OCI-LY3 (cell line): ENCODE data around the gene GPR119.

Source experiments
- H2AFZ ChIP-seq: fragments of 200-600, 300-600 bp; shearing (Covaris generic); 2 replicates; pipeline ENCODE4 v1.6.0; 2014; ENCODE audit warnings: antibody characterized with exemption, low read depth, low read length
- H3K27ac ChIP-seq: fragments of 200-600, 300-600 bp; sonication (generic); 2 replicates; pipeline ENCODE4 v1.5.1; 2014; ENCODE audit warnings: mild to moderate bottlenecking, low read length, moderate library complexity, mixed read lengths
- H3K27me3 ChIP-seq: fragments of 200-600, 300-600 bp; sonication (generic); 2 replicates; pipeline ENCODE4 v1.6.1; 2014; ENCODE audit warnings: low read depth, low read length, mixed read lengths
- H3K36me3 ChIP-seq: fragments of 200-600, 300-600 bp; sonication (generic); replicated peaks from 2 replicates; pipeline ENCODE3; 2014; ENCODE audit warnings: low read depth, low read length, mixed read lengths
- H3K4me1 ChIP-seq: fragments of 300-600, 200-600 bp; sonication (generic); 2 replicates; pipeline ENCODE4 v1.6.1; 2014; ENCODE audit warnings: low read length, mixed read lengths
- H3K4me2 ChIP-seq: fragments of 200-600, 300-600 bp; sonication (generic); 2 replicates; pipeline ENCODE4 v1.6.1; 2014; ENCODE audit warnings: low read length, mixed read lengths
- H3K4me3 ChIP-seq: fragments of 300-600, 200-600 bp; sonication (generic); 2 replicates; pipeline ENCODE4 v1.5.1; 2014; ENCODE audit warnings: antibody characterized with exemption, mild to moderate bottlenecking, low read length, moderate library complexity
- H3K79me2 ChIP-seq: fragments of 300-600, 200-600 bp; shearing (Covaris generic); 2 replicates; pipeline ENCODE4 v1.6.1; 2014; ENCODE audit warnings: mild to moderate bottlenecking, low read length, mixed read lengths
- H3K9ac ChIP-seq: fragments of 300-600, 200-600 bp; shearing (Covaris generic); 2 replicates; pipeline ENCODE4 v1.6.0; 2014; ENCODE audit warnings: mild to moderate bottlenecking, low read length, moderate library complexity
- H3K9me3 ChIP-seq: fragments of 200-600, 300-600 bp; shearing (Covaris generic); 2 replicates; pipeline ENCODE4 v1.6.1; 2014; ENCODE audit warnings: low read length, mixed read lengths; ENCODE audit not compliant: insufficient read depth
- H4K20me1 ChIP-seq: fragments of 200-600, 300-600 bp; sonication (generic); 2 replicates; pipeline ENCODE4 v1.6.1; 2016; ENCODE audit warnings: low read length, mixed read lengths; ENCODE audit not compliant: insufficient read depth
- EZH2phosphoT487 ChIP-seq: fragments of 200-600 bp; shearing (Covaris generic); IDR thresholded peaks from 2 replicates; pipeline ENCODE4 v1.6.1; 2018; ENCODE audit warnings: antibody characterized with exemption, mixed run types, low read depth
- TF ChIP-seq, protein P1 (sequence below): fragments of 200-600, 300-600 bp; sonication (generic); IDR thresholded peaks from 2 replicates; pipeline ENCODE4 v1.5.1; 2014; ENCODE audit warnings: antibody characterized with exemption, low read length, low read depth

Gene GPR119

DNA sequence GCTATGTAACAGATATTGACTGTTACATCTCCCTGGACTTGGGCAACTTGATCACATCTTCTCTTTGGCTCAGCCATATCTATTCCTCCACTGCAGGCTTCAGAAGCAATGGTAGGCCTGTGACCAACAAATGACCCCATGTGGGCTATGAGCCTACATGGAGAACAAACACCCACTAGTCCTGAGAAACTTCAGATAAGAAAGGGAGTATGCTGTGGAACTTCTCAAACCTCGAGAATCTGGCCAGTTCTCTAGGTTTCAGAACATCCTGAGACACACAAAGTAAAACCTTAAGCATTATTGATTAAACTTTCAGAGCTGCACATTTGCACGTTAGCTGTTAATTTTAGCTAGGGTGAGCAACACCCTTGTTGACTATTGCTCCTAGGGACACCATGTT, 32.6 kb upstream of the GPR119 start:
- no peaks in the 10 kb centered on the region for H4K20me1 ChIP-seq
- H3K36me3 ChIP-seq, result peaks cover 2% of the 10 kb centered on the region
- no peak overlapping the region for H2AFZ ChIP-seq
- no peaks in the 10 kb centered on the region for H3K9me3 ChIP-seq
- no peak for TF ChIP-seq EZH2phosphoT487
- TF ChIP-seq, protein P1, sequence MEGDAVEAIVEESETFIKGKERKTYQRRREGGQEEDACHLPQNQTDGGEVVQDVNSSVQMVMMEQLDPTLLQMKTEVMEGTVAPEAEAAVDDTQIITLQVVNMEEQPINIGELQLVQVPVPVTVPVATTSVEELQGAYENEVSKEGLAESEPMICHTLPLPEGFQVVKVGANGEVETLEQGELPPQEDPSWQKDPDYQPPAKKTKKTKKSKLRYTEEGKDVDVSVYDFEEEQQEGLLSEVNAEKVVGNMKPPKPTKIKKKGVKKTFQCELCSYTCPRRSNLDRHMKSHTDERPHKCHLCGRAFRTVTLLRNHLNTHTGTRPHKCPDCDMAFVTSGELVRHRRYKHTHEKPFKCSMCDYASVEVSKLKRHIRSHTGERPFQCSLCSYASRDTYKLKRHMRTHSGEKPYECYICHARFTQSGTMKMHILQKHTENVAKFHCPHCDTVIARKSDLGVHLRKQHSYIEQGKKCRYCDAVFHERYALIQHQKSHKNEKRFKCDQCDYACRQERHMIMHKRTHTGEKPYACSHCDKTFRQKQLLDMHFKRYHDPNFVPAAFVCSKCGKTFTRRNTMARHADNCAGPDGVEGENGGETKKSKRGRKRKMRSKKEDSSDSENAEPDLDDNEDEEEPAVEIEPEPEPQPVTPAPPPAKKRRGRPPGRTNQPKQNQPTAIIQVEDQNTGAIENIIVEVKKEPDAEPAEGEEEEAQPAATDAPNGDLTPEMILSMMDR, result no peak
- no peak overlapping the region for H3K27ac ChIP-seq
- H3K9ac ChIP-seq, result no peak overlapping the region
- H3K4me3 ChIP-seq, result no peak overlapping the region
- no peaks in the 10 kb centered on the region for H3K27me3 ChIP-seq
- no peaks in the 10 kb centered on the region for H3K79me2 ChIP-seq
- H3K4me2 ChIP-seq, result no peak overlapping the region
- no peaks in the 10 kb centered on the region for H3K4me1 ChIP-seq

DNA sequence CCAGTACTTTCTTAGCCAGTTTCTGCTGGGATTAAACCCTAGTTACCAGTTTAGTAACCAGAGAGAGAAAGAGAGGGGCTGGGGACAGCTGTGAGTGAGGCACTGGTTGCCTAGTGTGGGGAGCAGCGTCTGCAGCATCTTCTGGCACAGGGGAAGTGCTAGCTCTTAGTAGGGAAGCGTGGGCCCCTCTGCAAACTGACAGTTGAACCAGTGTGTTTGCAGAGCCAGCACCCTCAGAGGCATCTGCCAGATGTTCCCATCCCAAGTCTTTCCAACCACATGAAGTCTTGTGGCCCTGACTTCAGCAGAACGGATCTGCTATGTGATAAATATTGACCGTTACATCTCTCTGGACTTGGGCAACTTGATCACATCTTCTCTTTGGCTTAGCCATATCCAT, 31.3 kb upstream of the GPR119 start:
- Histone ChIP-seq H4K20me1 (no peaks in the 10 kb centered on the region), H3K27ac (no peak overlapping the region), H3K9ac (no peak overlapping the region), H3K27me3 (no peaks in the 10 kb centered on the region), H2AFZ (no peak overlapping the region), H3K4me3 (no peak overlapping the region), H3K79me2 (no peaks in the 10 kb centered on the region), H3K4me1 (no peaks in the 10 kb centered on the region), H3K36me3 (peaks cover 2% of the 10 kb centered on the region), H3K4me2 (no peak overlapping the region), H3K9me3 (no peaks in the 10 kb centered on the region)
- TF ChIP-seq EZH2phosphoT487, result no peak
- TF ChIP-seq, protein P1, result no peak

DNA sequence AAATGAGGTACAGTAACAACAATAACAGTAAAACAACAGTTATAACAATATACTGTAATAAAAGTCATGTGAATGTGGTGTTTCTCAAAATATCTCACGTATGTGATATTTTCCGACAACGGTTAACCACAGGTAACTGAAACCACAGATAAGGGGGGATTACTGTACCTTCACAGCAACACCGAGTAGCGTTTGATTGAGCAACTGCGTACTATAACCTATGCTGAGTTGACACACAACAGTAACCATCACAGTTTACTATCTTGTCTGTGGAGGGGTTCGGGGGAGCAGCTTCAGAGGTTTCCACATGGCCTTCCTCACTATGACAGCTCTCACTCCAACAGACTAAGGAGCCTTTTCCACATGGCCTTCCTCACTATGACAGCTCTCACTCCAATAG, 29.7 kb upstream of the GPR119 start:
- Histone ChIP-seq H3K9ac (no peak overlapping the region), H4K20me1 (no peaks in the 10 kb centered on the region)

DNA sequence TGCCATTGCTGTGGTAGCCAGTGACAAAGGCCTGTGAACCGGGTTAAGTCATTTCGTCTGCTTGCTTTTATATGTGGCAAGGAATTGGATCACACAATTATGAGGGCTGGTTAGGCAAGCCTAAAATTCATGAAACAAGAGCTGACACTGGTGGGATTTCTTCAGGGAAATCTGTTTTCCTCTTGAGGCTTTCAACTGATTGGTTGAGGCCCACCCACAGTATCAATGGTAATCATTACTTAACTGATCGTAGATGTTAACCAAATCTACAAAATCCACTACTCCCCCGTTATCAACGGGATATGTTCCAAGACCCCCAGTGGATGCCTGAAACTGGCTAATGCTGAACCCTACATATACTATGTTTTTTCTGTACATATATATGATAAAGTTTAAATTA, 29.3 kb upstream of the GPR119 start:
- H3K4me3 ChIP-seq, result no peak overlapping the region
- H3K36me3 ChIP-seq, result peaks cover 7% of the 10 kb centered on the region
- H3K27me3 ChIP-seq, result no peaks in the 10 kb centered on the region
- H2AFZ ChIP-seq, result no peak overlapping the region
- H3K79me2 ChIP-seq, result no peaks in the 10 kb centered on the region
- H3K9ac ChIP-seq, result no peak overlapping the region
- TF ChIP-seq, protein P1, result no peak
- TF ChIP-seq EZH2phosphoT487, result no peak
- H4K20me1 ChIP-seq, result no peaks in the 10 kb centered on the region
- H3K4me2 ChIP-seq, result no peak overlapping the region
- no peak overlapping the region for H3K27ac ChIP-seq
- no peaks in the 10 kb centered on the region for H3K4me1 ChIP-seq
- H3K9me3 ChIP-seq, result no peaks in the 10 kb centered on the region

More for the DNA sequence above, 29.7 kb upstream of the GPR119 start:
- Histone ChIP-seq H3K36me3 (peaks cover 5% of the 10 kb centered on the region), H3K4me2 (no peak overlapping the region), H3K9me3 (no peaks in the 10 kb centered on the region), H3K4me3 (no peak overlapping the region), H3K27ac (no peak overlapping the region), H2AFZ (no peak overlapping the region), H3K27me3 (no peaks in the 10 kb centered on the region), H3K4me1 (no peaks in the 10 kb centered on the region), H3K79me2 (no peaks in the 10 kb centered on the region)
- TF ChIP-seq, protein P1, result no peak
- no peak for TF ChIP-seq EZH2phosphoT487
